HG03159 (cell line): ENCODE results near the gene TWIST2.

Experiments used
- ATAC-seq: cut with Tn5 transposase; IDR thresholded peaks from one replicate; pipeline ENCODE4 v1.9.1; 2021; ENCODE audit warnings: mild to moderate bottlenecking, moderate library complexity; ENCODE audit not compliant: unreplicated experiment

The TWIST2 gene

GRCh38 chr2:238855891-238856580 is 8.2 kb downstream of the TWIST2 start:
- no peak for ATAC-seq

DNA sequence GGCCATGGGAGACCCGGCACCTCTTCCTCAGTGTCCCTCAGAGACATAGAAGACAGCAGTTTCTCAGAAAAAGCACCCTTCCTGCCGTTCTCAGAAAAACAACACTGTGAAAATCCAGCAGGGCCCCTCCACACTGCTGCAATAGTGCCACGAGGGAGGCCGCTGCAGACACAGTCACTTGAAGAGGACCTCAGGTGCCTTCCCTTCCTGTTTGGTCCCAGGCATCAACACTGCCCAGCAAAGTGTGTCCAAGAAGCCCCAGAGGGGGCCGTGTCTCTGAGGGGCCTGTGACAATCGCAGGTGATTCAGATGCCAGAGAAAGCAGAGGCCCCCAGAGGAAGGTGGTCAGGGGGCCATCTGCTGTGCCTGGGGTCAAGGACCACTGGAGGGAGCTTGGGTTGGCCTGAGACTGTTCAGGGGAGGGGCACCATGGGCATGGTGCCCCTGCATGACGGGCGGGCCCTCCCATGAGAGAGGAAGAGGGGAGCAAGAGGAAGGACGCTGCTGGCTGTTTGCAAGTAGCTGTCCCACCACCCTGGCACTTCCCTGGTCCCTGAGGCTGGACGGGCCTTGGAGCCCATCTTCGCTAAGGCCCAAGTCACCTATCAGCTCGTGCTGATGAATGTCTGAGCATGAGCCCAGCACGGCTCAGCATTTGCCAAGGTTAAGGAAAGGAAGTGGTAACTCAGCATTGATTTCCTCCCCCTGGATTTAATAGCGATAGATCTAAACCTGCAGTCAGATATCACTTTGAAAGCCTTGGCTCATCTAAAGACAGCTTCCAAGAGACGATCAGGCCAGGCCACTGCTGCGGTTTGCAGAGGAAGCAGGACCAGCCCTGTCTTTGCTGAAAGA is 9.1 kb downstream of the TWIST2 start:
- ATAC-seq, result no peak

DNA sequence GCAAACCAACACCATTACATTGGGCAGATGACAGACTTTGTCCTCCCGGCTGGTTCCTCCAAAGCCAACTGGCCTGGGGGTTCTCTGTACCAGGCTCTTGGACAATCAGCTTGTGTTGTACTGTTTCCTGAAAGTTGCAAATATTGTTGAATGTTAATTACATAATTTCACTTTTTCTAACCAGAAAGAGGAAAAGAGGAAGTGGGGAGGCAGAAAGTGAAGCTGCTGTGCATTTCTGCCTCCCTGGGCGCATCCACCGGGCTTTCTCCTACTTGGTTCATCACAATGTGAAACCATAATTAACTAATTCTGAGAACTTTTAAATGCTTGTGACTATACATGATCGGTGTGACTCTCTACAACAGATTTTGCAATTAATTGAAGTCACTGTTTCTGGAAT is 10.1 kb downstream of the TWIST2 start:
- ATAC-seq, result no peak

GRCh38 chr2:238859636-238860347 is 11.9 kb downstream of the TWIST2 start:
- no peak for ATAC-seq

DNA sequence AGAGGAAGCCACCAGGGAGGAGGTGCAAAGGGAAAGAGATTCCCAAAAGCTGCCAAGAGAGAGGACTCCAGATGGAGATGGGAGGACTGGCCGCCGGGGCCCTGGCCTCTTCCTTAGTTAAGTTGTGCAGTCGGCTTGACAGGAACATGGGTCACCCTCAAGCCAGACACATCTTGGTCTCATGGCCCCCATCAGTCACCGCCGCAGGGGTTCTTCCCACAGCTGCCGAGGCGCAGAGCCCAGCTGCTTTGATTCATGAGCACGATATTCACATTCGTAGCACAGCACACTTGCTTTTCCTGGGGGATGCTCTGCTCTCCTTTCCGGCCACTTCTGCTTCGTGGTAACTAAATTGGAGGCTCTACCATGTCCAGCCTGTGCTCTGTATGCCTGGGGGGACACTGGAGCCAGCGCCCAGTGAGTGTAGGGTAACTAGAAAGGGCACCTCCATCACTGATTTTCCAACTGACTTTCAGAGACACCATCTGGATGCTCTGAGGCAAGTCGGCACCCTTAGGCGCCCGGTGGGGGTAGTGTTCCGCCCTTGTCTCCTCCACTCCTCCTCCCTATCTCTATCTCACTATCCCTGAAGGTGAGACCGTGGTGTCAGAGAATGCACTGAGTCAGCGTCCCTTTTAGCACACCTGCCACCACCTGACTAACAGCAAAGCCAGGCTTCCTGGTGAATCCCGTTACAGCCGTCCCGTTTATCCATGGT is 13.3 kb downstream of the TWIST2 start:
- no peak for ATAC-seq

DNA sequence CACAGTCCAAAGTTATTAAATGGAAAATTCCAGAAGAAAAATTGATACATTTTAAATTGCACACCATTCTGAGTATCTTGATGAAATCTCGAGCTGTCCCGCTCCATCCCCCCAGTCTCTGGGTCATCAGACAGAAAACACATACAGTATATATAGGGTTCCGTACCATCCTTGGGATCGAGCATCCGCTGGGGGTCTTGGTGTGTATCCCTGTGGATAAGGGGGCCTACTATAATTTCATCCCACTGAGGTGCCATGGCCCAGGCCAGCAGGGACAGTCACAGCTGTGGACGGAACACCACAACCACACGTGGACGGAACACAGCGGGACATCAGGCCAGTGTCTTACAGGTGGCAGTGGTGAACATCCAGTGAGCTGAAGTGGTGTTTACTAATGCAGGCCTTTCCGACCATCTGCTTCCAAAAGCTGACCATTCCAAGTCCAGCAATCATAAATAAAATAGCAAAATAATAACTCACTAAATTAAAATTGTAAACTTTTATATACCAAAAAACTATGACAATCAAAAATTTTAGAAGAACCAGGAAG is 14.0 kb downstream of the TWIST2 start:
- no peak for ATAC-seq

- ATAC-seq, result no peak
Measured at GRCh38 chr2:238862701-238863100, 14.8 kb downstream of the TWIST2 start.

- ATAC-seq, result no peak
Measured at GRCh38 chr2:238863231-238863630, 15.3 kb downstream of the TWIST2 start.

GRCh38 chr2:238863749-238864206 is 15.9 kb downstream of the TWIST2 start:
- no peak for ATAC-seq

GRCh38 chr2:238864207-238865014 is 16.5 kb downstream of the TWIST2 start:
- ATAC-seq, result no peak

DNA sequence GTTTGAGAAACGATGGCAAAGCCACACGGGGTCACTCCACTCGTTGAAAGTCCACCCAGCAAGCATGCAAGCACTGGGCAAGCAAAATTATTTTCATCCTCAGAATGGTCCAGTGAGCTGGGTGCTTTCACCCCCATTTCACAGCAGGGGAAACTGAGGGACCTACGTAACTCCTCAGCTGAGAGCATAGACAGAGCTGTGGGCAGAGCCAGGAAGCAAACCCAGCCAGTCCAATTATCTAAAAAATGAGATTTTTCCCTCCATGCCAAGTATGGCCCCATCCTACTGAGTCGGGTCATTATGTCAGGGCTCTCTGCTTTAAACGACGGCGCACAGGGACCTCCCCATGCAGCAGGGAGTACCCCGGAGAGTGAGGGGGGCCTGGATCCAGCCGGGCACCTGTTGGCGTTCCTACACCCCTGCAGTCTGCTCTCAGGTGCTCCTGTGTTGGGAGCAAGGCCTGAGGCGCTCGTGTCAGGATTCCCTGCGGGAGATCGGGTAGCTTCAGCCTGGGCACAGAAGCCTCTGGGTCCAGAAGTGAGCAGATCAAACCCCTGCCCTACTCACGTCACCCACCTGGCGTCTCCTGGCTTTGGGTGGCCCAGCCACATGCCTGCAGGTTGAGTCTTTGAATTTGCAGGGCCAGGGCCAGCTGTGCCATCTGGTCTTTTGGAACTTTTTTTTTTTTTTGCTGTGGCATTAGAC is 17.3 kb downstream of the TWIST2 start:
- ATAC-seq, result no peak

GRCh38 chr2:238865744-238866355 is 18.0 kb downstream of the TWIST2 start:
- ATAC-seq, result no peak

DNA sequence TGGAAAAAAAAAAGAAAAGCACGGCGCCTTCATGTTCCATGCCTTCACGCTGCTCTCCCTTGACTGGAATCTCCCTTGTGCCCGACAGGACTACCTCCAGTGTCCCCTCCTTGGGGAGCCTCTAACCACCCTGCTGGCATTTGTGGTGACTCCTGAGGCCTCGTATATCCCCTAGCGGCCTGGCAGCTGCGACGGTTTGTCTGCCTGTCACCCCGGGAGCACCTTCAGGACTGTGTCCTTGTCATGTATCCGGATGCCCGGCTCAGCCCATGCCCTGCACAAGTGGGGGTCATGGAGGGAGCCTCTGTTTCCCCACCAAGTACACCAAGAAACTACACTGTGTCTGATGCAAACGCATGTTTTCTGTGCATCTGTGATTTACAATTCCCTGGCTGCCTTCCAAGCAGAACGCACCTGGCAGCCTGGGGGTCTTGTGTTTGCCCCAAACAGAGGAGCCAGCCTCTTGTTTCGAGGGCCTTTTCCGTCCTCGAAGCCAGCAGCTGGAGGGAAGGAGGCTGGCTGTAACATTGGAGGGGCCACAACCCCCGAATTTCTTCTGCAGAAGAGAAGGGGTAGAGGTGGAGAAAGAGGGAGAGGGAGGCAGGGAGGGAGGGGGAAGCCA is 18.9 kb downstream of the TWIST2 start:
- ATAC-seq, result no peak

GRCh38 chr2:238868067-238868524 is 20.2 kb downstream of the TWIST2 start:
- ATAC-seq, result no peak

- no peak for ATAC-seq
Measured at GRCh38 chr2:238868616-238869292, 20.9 kb downstream of the TWIST2 start.

DNA sequence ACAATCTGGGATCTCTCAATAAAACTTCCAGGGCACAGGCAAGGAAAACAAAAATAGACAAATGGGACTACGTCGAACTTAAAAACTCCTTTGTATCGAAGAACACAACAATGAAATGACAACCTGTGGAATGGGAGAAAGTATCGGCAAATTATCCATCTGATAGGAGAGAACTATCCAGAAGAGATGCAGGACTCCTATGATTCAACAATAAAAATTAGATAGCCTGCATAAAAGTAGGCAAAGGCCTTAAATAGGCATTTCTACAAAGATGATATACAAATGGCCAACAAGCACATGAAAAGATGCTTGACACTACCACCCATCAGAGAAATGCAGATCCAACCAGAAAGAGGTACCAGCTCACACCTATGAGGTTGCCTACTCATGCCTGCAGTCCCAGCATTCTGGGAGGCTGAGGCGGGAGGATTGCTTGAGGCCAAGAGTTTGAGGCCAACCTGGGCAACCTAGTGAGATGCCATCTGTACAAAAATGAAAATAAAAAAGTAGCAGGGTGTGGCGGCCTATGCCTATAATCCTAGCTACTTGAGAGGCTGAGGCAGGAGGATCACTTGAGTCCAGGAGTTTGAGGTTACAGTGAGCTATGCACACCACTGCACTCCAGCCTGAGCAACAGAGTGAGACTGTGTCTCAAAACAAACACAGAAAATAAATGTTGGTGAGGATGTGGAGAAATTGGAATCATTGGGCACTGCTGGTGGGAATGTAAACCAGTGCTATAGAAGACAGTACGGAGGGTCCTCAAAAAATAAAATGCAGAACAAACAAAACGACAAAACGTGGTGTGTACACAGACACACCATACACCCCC is 21.6 kb downstream of the TWIST2 start:
- ATAC-seq, result no peak

DNA sequence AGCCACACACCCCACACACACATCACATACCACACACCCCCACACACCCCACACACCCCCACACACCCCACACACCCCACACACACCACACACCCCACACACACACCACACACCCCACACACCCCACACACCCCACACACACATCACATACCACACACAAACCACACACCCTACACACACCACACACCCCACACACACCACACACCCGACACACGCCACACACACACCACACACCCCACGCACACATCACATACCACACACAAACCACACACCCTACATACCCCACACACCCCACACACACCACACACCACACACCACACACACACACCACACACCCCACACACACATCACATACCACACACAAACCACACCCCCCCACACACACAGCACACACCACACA is 22.4 kb downstream of the TWIST2 start:
- no peak for ATAC-seq
